DMS53 treated with DMSO at 0.1 percent for 48 hours (cell line): Measurements from ENCODE around the gene MVB12B.

Experiments used
- DNase-seq: peaks from one replicate; lab custom pipeline; 2025; ENCODE audit not compliant: unreplicated experiment; lab: John Stamatoyannopoulos, UW

The MVB12B gene

DNA sequence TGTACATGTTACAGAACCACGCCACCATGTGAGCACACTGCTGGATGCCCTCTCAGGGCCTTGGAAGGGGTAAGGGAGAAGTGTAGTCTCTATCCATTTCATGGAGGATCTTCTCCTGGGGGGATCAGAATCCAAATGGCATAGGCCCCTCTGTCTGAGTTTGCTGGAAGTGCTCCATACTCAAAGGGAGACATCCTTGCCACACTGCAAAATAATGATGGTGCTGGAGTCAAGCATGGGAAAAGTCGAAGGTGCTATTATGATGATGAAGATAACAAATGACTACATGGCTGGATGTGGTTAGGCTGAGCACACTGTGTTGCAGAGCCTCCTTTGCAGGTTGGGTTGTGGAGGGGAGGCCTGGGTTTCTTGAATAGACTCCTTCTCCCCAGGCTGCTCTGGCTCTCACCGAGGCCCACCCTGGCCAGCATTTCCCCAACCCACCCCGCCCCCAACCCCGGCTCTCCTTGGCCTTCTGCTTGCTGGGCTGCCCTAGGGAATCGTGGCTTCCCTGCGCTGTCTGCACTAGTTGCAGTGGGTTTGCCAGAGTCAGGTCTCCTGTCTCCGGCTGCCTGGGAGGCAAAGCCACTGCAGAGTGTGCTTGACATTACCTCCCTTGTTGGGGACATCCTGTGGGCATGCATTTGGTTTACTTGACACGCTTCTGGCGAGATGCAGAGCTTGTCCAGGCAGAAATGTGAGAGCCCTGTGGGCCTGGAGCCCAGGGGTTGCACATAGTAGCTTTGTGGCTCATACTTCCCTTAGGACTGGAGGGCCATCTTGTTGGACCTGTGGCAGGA is 3.0 kb downstream of the MVB12B start:
- DNase-seq, result no peak

DNA sequence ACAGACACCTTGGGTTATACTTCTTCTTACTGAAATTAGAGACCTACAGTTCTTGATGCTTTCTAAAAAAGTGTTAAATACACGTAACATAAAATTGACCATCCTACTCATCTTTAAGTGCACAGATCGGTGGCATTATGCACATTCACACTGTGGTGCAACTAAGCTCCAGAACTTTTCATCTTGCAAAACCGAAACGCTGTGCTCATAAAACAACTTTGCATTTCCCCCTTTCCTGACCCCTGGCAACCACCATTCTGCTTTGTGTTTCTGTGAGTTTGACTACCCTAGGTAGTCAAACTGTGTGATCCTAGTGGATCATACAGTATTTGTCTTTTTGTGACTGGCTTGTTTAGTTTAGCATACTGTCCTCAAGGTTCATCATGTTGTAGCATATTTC is 3.9 kb downstream of the MVB12B start:
- DNase-seq, result no peak

GRCh38 chr9:126331964-126332748 is 5.5 kb downstream of the MVB12B start:
- no peak for DNase-seq

DNA sequence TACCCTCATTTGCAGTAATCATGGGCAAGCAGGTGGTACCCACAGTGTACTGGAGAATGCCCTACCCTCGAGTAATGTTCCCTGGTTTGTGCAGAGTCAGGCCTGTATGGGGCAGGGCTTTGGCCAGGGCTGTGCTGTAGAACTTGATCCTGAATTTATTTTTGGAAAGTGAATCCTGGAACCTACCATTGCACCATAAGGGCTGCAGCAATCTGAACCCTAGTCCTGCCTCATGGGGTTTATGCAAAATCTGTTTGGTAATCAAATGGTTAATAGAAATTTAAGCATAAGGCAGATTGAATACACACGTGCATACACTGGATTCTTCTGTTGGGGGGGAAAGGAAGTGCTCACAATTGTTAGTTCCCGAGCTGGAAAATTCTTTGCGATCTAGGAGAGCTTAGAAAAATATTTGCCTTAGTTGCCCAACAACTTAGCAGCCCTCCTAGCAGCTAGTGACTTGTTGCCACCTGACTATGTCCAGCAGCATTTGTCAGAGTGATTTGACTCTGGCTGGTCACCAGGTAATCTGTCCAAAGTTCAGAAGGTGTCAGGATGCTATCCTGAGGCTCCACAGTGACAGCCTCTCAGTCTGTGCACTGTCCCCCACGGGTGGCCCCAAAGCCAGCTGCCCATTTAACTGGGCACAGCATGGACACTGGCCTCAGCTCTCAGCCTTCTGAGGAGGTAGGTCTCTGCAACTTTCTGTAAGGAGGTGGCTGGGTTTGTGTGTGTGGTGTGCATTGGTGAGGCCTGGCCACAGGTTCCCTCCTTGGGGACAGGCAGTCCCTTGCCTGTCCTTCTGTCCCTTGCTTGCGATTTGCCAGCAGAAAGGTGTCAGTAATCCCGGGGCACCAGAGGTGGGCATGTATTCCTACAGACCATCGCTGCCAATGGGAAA is 8.3 kb downstream of the MVB12B start:
- peak; percentile 8 for DNase-seq

DNA sequence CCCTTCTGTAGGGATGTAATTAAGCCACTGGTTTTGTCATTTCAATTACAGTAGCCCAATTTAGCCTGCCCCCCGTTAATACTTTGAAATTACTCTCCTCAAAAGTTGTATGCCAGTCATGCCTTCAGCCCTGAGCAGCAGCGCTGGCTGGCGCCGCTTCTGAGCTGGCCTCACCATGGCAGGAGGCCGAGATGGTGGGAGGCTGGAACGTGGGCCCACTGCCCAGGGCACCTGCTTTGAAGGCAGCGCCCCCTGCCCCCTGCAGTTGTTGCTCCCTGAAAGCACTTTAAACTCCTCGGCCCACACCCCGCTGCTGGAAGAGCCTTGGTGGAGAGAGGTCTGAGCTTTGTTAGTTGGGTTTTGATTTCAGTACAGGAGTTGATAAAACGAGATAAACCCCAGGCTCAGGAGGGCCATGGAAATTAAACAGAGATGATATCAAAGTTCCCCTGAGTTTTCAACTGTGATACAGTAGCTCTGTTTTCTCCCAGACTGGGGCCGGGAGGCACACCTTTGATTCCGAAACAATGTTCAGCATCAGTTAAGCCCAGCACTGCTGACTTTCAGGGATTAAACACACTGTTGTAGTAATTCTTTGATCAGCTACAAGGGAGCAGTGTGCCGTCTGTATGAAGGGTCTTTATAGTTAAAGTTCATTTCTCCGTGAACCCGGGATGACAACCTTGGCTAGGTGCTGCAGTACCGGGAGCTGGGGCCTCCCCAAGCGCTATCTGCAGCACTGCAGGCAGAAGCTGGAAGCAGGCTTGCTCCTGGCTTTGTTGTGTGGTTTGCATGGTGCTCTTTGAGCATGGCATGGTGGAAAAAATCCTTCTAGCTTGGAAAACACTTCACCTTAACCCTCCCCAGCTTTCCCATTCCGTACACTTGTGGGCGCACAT is 9.5 kb downstream of the MVB12B start:
- no peak for DNase-seq

DNA sequence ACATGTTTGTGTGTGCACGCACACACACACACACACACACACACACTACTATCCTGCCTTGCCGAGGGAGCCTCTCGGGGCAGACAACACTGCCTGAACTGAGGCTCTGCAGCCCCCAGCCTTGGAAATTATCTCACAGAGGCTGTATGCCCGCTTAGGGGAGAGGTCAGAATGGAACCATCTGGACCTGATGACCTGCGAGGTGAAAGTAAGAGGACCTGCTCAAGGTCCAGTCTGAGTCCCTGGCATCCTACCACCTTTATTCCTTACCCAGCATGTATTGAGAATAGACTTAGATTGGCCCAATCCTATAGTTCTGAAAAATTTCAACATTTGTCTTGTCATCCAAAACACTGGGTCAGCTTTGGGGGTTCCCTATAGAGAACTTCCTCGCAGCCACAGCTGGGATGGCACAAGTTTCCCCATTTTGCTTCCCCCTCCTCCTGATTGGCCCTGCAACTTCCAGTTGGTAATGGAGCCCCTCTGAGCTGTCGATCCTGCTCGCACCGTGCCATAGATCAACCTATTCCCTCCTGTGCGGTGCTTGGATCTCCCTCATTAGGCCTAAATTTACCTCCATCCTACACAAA is 10.2 kb downstream of the MVB12B start:
- DNase-seq, result no peak

- DNase-seq, result no peak
Observed at GRCh38 chr9:126337729-126338372, 11.2 kb downstream of the MVB12B start.

- no peak for DNase-seq
Observed at GRCh38 chr9:126338945-126339344, 12.3 kb downstream of the MVB12B start.

- no peak for DNase-seq
Observed at GRCh38 chr9:126341426-126341825, 14.8 kb downstream of the MVB12B start.

GRCh38 chr9:126341902-126342301 is 15.3 kb downstream of the MVB12B start:
- no peak for DNase-seq

GRCh38 chr9:126342621-126343031 is 16.0 kb downstream of the MVB12B start:
- DNase-seq, result no peak

DNA sequence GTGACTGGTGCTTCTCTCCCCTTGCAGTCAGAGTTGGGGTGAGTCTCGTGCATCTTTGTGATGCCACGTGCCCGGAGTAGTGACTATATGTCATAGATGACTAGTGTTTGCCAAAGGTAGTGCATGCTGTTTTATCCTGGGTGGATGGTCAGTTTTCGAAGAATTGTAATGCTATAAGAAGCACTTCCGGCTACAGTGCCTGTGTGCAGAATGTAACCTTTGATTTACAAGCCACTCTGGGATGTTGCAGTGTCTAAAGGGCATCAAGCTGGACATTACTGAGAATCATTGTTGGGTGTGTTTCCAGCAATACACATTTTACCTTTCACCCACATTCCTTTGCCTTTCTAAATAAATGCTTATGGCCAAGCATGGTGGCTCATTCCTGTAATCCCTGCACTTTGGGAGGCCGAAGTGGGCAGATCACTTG is 16.7 kb downstream of the MVB12B start:
- no peak for DNase-seq

DNA sequence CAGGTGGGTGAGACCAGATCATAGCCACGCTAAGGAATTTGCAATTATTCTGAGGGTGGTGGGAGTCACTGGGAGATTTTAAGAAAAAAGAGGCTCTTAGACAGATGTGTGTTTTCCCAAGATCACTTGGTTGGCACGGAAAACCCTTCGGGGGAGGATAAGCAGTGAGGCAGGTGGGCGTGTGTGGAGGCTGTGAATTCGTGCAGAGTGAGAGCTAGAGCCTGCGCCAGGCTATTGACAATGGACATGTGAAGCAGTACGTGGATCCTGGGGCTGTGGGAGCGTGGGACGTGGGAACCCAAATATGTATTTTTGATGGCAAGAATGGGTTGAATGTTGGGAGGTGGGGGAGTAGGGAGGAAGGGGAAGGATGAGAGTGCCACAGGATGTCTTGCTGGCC is 19.4 kb downstream of the MVB12B start:
- DNase-seq, result no peak

GRCh38 chr9:126347093-126347492 is 20.5 kb downstream of the MVB12B start:
- DNase-seq, result no peak

- DNase-seq, result no peak
Observed at GRCh38 chr9:126347911-126348760, 21.5 kb downstream of the MVB12B start.

DNA sequence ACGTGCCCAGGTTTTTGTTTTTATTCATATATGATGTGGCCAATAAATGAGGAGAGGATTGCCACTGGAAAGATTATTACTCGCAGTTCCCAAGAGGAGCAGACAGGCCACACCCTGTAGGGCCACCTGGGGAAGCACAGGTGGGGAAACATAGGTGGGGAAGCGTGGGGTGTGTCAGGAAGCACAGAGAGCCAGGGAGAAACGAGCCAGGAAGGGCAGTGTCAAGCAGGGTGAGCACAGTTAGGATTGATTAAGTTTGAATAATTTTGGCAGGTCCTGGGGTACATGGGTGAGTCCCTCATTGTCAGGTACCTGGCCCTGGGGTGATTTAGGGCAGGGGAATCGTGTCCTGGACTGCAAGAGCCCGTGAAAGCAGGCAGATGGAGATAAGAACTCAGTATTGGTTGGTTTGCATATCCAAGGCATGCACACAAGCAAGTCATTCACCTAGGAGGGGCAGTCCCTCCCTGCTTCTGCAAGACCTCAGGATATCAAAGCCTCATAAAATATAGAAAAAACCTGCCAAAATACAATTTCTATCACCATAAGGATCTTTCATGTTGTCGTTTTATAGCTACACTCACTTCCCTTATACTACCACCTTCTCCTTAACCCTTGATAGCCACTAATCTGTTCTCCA is 22.4 kb downstream of the MVB12B start:
- no peak for DNase-seq

- no peak for DNase-seq
Observed at GRCh38 chr9:126354887-126355770, 28.5 kb downstream of the MVB12B start.
